ENCODE results near the gene M1AP.
A peak's percentile ranks its signal among the peaks of the same experiment; 100 is the strongest.

The M1AP gene

DNA sequence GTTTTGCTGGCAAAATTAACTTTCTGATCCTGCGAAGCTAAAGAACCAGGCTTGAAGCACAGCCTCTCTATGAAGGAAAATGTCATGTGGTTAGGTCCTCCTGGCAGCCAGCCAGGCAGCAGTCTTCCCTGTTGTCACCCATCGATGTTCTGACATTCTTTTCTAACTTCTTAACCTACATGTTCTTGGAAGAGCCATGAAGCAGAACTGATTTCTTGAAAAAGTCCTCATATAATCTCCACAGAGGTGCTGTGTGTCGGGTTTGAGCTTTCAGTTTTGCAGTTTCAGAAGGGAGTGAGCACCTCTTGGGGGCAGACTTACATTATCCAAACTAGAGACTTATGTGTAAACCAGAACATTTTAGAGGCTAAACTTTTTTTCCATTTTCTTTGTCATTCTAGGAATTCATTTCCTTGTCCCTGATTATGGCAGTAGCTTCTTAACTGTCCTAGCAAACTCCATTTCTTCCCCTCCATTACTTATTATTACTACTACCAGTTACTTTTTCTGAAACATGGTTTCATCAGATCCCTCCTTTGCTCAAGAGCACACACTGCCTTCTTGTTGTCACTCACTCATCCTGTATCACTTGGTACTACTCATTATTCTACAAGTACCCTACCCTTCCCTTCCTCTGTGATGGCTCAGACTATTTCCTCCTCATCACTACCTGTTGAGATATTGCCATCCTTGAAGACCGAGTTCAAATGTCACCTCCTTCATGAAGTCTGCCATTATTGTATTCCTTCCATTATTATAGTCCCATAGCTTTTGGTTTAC lies 62.5 kb downstream of the M1AP start:
- no peak overlapping the region for H3K4me3 ChIP-seq (ENCODE audit: low read length)
- TF ChIP-seq, protein P1, sequence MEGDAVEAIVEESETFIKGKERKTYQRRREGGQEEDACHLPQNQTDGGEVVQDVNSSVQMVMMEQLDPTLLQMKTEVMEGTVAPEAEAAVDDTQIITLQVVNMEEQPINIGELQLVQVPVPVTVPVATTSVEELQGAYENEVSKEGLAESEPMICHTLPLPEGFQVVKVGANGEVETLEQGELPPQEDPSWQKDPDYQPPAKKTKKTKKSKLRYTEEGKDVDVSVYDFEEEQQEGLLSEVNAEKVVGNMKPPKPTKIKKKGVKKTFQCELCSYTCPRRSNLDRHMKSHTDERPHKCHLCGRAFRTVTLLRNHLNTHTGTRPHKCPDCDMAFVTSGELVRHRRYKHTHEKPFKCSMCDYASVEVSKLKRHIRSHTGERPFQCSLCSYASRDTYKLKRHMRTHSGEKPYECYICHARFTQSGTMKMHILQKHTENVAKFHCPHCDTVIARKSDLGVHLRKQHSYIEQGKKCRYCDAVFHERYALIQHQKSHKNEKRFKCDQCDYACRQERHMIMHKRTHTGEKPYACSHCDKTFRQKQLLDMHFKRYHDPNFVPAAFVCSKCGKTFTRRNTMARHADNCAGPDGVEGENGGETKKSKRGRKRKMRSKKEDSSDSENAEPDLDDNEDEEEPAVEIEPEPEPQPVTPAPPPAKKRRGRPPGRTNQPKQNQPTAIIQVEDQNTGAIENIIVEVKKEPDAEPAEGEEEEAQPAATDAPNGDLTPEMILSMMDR (conservative IDR thresholded peaks at IDR 0.05; ENCODE audit: low read length) = 0 out of 2 replicates have a peak, but pooled peaks have one; percentile 18
- DNase-seq (ENCODE audit: low read depth) = no peak

DNA sequence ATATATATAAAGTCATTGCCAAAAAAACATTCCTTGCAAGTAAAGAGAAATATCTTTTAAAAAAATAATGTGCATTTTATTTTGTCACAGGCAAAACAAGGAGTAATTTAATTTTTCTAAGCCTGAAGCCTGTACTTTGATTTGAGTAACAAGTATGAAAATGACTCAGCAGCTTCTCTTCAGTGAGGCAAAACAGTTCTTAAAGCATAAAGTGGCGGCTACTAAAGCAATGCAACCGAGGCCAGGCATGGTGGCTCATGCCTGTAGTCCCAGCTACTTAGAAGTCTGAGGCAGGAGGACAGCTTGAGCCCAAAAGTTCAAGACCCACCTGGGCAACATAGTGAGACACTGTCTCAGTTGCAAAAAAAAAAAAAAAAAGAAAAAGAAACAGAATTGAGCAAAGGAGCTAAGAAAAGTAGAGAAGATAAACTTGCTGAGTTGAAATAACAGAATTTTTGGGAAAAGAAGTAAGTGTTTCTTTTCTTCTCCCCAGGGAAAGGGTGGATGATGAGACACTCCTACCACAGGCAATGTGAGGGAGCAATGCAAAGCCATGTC lies 64.0 kb downstream of the M1AP start:
- H3K4me3 ChIP-seq (ENCODE audit: low read length) = no peak overlapping the region
- TF ChIP-seq, protein P1 (conservative IDR thresholded peaks at IDR 0.05; ENCODE audit: low read length) = no peak
- peak; percentile 56 for DNase-seq (ENCODE audit: low read depth)

DNA sequence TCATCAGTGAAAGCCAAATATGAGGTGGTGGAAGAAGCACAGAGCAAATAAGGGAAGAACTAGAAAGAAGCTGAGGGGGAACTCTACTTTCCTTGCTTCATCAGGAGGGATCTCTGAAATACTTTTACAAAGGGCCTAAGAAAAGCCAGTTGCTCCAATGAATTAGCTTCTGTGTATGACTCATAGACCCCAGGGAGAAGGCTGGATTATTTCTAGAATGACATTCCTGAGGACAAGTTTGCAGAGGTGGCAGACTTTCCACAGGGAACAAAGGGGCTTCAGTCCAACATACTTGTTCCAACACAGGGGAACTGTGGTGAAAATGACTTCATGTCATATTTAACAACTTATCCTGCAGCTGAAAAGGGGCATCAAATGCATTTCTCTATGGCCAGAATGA lies 64.6 kb downstream of the M1AP start:
- no peak overlapping the region for H3K4me3 ChIP-seq (ENCODE audit: low read length)
- TF ChIP-seq, protein P1 (conservative IDR thresholded peaks at IDR 0.05; ENCODE audit: low read length) = no peak
- peak; percentile 71 for DNase-seq (ENCODE audit: low read depth)

DNA sequence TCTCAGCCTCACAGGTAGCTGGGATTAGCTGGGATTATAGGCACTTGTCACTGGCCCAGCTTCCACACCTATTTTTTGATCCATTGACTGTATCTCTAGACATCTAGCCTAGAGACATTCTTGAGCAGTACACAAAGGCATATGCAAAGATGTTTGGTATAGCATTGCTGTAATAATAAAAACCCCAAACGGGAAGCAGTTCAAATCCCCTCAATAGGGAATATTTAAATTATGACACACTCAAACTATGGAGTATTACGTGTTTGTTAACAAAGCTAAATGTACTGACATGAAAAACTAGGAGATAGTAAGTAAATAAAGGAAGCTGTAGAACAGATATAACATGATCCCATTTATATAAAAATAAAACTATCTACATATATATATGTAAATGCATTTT lies 65.9 kb downstream of the M1AP start:
- DNase-seq (ENCODE audit: low read depth) = no peak
- TF ChIP-seq, protein P1 (conservative IDR thresholded peaks at IDR 0.05; ENCODE audit: low read length) = no peak
- H3K4me3 ChIP-seq (ENCODE audit: low read length) = no peak overlapping the region

DNA sequence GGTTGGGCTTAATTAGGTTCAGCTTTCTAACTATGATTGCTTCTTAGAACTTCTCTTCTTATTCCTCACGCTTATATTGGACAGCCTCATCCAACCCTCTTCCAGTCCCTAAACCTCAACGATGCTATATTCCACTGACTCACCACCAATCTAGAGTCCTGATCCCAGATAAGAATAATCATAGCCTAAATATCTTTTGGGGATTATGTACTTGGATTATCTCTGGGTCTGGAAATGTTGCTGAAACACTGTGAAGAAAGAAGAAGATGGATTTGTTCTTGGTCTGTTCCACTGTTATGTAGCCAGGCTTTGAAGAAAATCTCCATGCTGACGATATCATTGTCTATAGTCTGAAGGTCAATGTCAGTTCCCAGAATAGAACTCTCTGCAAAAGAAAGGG lies 66.7 kb downstream of the M1AP start:
- TF ChIP-seq, protein P1 (conservative IDR thresholded peaks at IDR 0.05; ENCODE audit: low read length) = no peak
- no peak for DNase-seq (ENCODE audit: low read depth)
- H3K4me3 ChIP-seq (ENCODE audit: low read length) = no peak overlapping the region

DNA sequence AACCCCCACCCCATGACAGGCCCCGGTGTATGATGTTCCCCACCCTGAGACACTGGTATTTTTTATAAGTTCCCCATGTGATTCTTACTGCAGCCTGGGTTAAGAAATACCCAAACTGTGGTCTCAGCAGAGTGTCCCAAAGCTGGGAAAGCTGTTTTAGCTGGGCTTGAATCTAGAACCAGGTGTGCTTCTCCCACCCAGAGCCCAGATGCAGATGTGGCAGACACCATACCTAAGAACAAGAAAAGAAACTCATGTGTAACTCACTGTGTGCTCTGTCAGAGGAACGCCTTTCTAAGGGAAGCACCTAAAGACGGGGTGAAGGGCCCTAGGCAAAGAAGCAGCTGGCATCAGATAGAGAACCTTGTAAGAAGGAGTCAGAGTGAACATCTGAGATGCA lies 69.7 kb downstream of the M1AP start:
- TF ChIP-seq, protein P1 (conservative IDR thresholded peaks at IDR 0.05; ENCODE audit: low read length) = no peak
- no peak overlapping the region for H3K4me3 ChIP-seq (ENCODE audit: low read length)
- no peak for DNase-seq (ENCODE audit: low read depth)

DNA sequence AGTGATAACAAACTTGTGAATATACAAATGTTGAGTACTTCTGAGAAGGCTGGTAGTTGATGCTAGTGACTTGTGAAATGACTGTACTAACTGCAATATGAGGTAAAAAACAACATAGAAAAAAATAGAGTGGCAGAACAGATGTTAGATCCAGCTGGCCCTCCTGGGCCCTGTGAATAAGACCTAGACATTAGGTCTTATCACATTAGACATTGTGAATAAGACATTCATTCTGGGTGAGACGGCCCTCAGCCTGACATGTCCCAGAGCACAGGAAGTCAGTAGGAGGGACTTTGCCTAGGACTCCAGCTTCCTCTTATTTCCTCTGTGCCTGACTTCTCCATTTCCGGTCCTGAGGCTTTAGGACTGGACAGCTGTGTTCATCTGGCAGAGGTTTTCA lies 70.7 kb downstream of the M1AP start:
- peak; percentile 43 for DNase-seq (ENCODE audit: low read depth)
- TF ChIP-seq, protein P1 (conservative IDR thresholded peaks at IDR 0.05; ENCODE audit: low read length) = no peak
- no peak overlapping the region for H3K4me3 ChIP-seq (ENCODE audit: low read length)

Data from AG10803 (cell line).